Caco-2 (cell line): Measurements from ENCODE around the gene C1orf141. TPM values are rescaled to one million over a fixed set of nuclear protein-coding genes. Genes with fewer than 3 reads are reported as not detected.

ENCODE experiments used
- Bru-seq: library from RNA; stranded (reverse); fragments of 400-500 nt; gene quantifications from one replicate; lab custom pipeline; 2021; lab: Mats Ljungman, UMichigan
- BruChase-seq, 2 experiments: library from RNA; stranded (reverse); fragments of 400-500 nt; gene quantifications; one replicate each; lab custom pipeline; 2021; lab: Mats Ljungman, UMichigan
- BruUV-seq: library from RNA; stranded (reverse); fragments of 400-500 nt; replicated peaks from 2 replicates; lab custom pipeline; 2021; lab: Mats Ljungman, UMichigan
- CTCF ChIA-PET: fragments of 300-600 bp; sonication (Branson Sonifier 250); formaldehyde crosslinking; loops from one replicate; lab custom pipeline; 2022; ENCODE audit warnings: antibody characterized with exemption; lab: Charles Lee
- POLR2A ChIA-PET: fragments of 300-600 bp; sonication (Branson Sonifier 250); formaldehyde crosslinking; loops from one replicate; lab custom pipeline; 2022; ENCODE audit warnings: antibody characterized with exemption; lab: Charles Lee
- DNase-seq, 2 experiments: peaks; one replicate each; pipeline versions ENCODE4 v3.0.0 to v3.0.0-alpha.2; 2020 to 2022
- H3K27me3 ChIP-seq: replicated peaks from 2 replicates; pipeline ENCODE4 v1.6.0; 2011; ENCODE audit warnings: low read length; ENCODE audit not compliant: control insufficient read depth, insufficient read depth
- H3K36me3 ChIP-seq: 2 replicates; pipeline ENCODE4 v1.5.1; 2011; ENCODE audit warnings: low read length; ENCODE audit not compliant: control insufficient read depth, insufficient read depth
- H3K4me1 ChIP-seq: fragments of 250-450 bp; sonication (Bioruptor Pico); 2 replicates; pipeline ENCODE4 v1.5.1; 2020; ENCODE audit warnings: mild to moderate bottlenecking
- H3K4me3 ChIP-seq: 2 replicates; pipeline ENCODE4 v1.5.1; 2011; ENCODE audit warnings: low read depth, mild to moderate bottlenecking, control low read depth, low read length
- H3K9me3 ChIP-seq: fragments of 250-450 bp; sonication (Bioruptor Pico); 2 replicates; pipeline ENCODE4 v1.5.1; 2020; ENCODE audit warnings: mild to moderate bottlenecking, moderate library complexity
- H3K27ac Mint-ChIP-seq: one replicate; pipeline ENCODE4 v1.8.0; 2022; ENCODE audit warnings: mixed read lengths; ENCODE audit not compliant: unreplicated experiment
- H3K27me3 Mint-ChIP-seq: one replicate; pipeline ENCODE4 v1.8.0; 2022; ENCODE audit warnings: mixed read lengths; ENCODE audit not compliant: insufficient read depth, unreplicated experiment
- H3K36me3 Mint-ChIP-seq: one replicate; pipeline ENCODE4 v1.8.0; 2022; ENCODE audit warnings: mild to moderate bottlenecking, mixed read lengths; ENCODE audit not compliant: insufficient read depth, unreplicated experiment
- H3K4me1 Mint-ChIP-seq: one replicate; pipeline ENCODE4 v1.8.0; 2022; ENCODE audit warnings: low read depth, mixed read lengths; ENCODE audit not compliant: unreplicated experiment
- H3K4me3 Mint-ChIP-seq: one replicate; pipeline ENCODE4 v1.8.0; 2022; ENCODE audit warnings: mild to moderate bottlenecking, moderate library complexity, mixed read lengths; ENCODE audit not compliant: unreplicated experiment
- H3K9me3 Mint-ChIP-seq: one replicate; pipeline ENCODE4 v1.8.0; 2022; ENCODE audit warnings: mixed read lengths; ENCODE audit not compliant: unreplicated experiment
- intact Hi-C: fragments of 100-400 bp; cut with micrococcal nuclease; formaldehyde crosslinking; loops from one replicate; pipeline ENCODE4 v1.10.0; 2022; ENCODE audit not compliant: unreplicated experiment
- long read RNA-seq: library from polyadenylated mRNA; stranded (forward); transcript quantifications from one replicate; pipeline ENCODE4 v2.0.0, GENCODE V29; 2022
- total RNA-seq: library from RNA; stranded (reverse); gene quantifications from 2 replicates; pipeline ENCODE4 v1.2.3, GENCODE V29; 2022
- TF ChIP-seq, protein P1 (sequence below), 2 experiments: fragments of 200-600 bp in 1 of 2; IDR thresholded peaks; 1 replicate in 1 of 2; 2 replicates in 1 of 2; pipeline versions ENCODE4 v1.5.1 to v1.8.0; 2011 to 2022; ENCODE audit warnings: antibody characterized with exemption in 1 of 2, control low read depth in 1 of 2, inconsistent platforms in 1 of 2, low read depth in 1 of 2, low read length in 1 of 2, mild to moderate bottlenecking in 1 of 2, moderate library complexity in 1 of 2; ENCODE audit not compliant: insufficient read depth in 1 of 2, severe bottlenecking in 1 of 2, unreplicated experiment in 1 of 2

Gene C1orf141
- not detected in 2 replicates for total RNA-seq
- Bru-seq, nascent RNA: percentile 0 among the genes with signal in this experiment
- BruChase-seq, experiment 1, labeled RNA remaining after a 2-hour chase: percentile 1 among the genes with signal in this experiment
- BruChase-seq, experiment 2, labeled RNA remaining after a 6-hour chase: percentile 3 among the genes with signal in this experiment
- long read RNA-seq: 0 reads

- intact Hi-C loops: no loop called here
- DNase-seq: no peak
- peaks cover 41% of the 10 kb centered on the region for H3K4me1 ChIP-seq
- H3K36me3 ChIP-seq: no peaks in the 10 kb centered on the region
- Mint-ChIP-seq H3K36me3 (no peaks in the 10 kb centered on the region), H3K4me1 (peaks cover 12% of the 10 kb centered on the region), H3K27ac (no peak within 1 kb of the TSS), H3K27me3 (no peaks in the 10 kb centered on the region), H3K9me3 (peaks cover 10% of the 10 kb centered on the region), H3K4me3 (no peak within 1 kb of the TSS)
- no TSS peak for BruUV-seq
- POLR2A ChIA-PET: no interaction called here
- H3K27me3 ChIP-seq: no peaks in the 10 kb centered on the region
- TF ChIP-seq, protein P1, sequence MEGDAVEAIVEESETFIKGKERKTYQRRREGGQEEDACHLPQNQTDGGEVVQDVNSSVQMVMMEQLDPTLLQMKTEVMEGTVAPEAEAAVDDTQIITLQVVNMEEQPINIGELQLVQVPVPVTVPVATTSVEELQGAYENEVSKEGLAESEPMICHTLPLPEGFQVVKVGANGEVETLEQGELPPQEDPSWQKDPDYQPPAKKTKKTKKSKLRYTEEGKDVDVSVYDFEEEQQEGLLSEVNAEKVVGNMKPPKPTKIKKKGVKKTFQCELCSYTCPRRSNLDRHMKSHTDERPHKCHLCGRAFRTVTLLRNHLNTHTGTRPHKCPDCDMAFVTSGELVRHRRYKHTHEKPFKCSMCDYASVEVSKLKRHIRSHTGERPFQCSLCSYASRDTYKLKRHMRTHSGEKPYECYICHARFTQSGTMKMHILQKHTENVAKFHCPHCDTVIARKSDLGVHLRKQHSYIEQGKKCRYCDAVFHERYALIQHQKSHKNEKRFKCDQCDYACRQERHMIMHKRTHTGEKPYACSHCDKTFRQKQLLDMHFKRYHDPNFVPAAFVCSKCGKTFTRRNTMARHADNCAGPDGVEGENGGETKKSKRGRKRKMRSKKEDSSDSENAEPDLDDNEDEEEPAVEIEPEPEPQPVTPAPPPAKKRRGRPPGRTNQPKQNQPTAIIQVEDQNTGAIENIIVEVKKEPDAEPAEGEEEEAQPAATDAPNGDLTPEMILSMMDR (IDR thresholded peaks at IDR 0.05; ENCODE audit: insufficient read depth in 1 of 2, low read depth in 1 of 2, low read length in 1 of 2, severe bottlenecking in 1 of 2, unreplicated experiment in 1 of 2): no peak
- CTCF ChIA-PET: no interaction called here
- 0 out of 2 replicates have a peak, but pooled peaks cover 2% of the 10 kb centered on the region for H3K9me3 ChIP-seq
- H3K4me3 ChIP-seq: no peak within 1 kb of the TSS
Observed at GRCh38 chr1:67134695-67135094, at the start of gene C1orf141. Gene C1orf141 (minus strand): TSS chr1:67134970. CDS start chr1:67127240, 7,730 bp downstream.

DNA sequence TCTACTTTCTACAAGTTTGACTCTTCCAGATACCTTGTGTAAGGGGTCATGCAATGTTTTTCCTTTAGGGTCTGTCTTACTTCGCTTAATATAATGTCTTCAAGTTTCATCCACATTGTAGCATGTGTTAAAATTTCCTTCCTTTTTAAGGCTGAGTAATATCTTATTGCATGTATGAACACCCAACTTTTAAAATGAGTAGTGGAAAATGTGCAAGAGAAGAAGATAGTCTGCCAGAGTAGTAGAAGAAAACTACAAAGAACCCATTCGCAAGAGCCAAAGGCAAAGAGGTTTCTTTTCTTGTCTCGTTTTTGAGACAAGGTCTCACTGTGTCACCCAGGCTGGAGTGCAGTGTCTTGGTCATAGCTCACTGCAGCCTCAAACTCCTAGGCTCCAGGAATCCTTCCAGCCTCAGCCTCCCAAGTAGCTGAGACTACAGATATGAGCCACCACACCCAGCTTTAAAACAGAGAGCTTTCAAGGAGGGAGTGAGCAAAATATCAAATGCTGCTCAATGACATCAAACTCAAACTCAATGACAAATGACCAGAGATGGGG is 40.8 kb upstream of the C1orf141 start:
- no peak overlapping the region for H3K4me3 ChIP-seq
- no peaks in the 10 kb centered on the region for H3K36me3 ChIP-seq
- H3K27me3 Mint-ChIP-seq: peaks cover 8% of the 10 kb centered on the region
- H3K4me1 ChIP-seq: no peaks in the 10 kb centered on the region
- H3K27ac Mint-ChIP-seq: no peak overlapping the region
- no peak overlapping the region for H3K4me3 Mint-ChIP-seq
- H3K9me3 ChIP-seq: no peaks in the 10 kb centered on the region
- no peaks in the 10 kb centered on the region for H3K4me1 Mint-ChIP-seq
- TF ChIP-seq, protein P1 (IDR thresholded peaks at IDR 0.05; ENCODE audit: insufficient read depth in 1 of 2, low read depth in 1 of 2, low read length in 1 of 2, severe bottlenecking in 1 of 2, unreplicated experiment in 1 of 2): no peak
- ChIA-PET POLR2A (no interaction called here), CTCF (no interaction called here)
- BruUV-seq: no TSS peak
- H3K9me3 Mint-ChIP-seq: no peaks in the 10 kb centered on the region
- no peak for DNase-seq
- no peaks in the 10 kb centered on the region for H3K27me3 ChIP-seq
- no peaks in the 10 kb centered on the region for H3K36me3 Mint-ChIP-seq
- intact Hi-C loops: no loop called here

- ChIA-PET CTCF (no interaction called here), POLR2A (no interaction called here)
- H3K4me3 Mint-ChIP-seq: no peak overlapping the region
- H3K27ac Mint-ChIP-seq: no peak overlapping the region
- H3K4me1 ChIP-seq: no peaks in the 10 kb centered on the region
- H3K9me3 Mint-ChIP-seq: no peaks in the 10 kb centered on the region
- H3K27me3 Mint-ChIP-seq: peaks cover 6% of the 10 kb centered on the region
- intact Hi-C loops: no loop called here
- no TSS peak for BruUV-seq
- DNase-seq: no peak
- no peaks in the 10 kb centered on the region for H3K4me1 Mint-ChIP-seq
- TF ChIP-seq, protein P1 (IDR thresholded peaks at IDR 0.05; ENCODE audit: insufficient read depth in 1 of 2, low read depth in 1 of 2, low read length in 1 of 2, severe bottlenecking in 1 of 2, unreplicated experiment in 1 of 2): no peak
- no peaks in the 10 kb centered on the region for H3K36me3 Mint-ChIP-seq
- no peak overlapping the region for H3K4me3 ChIP-seq
- no peaks in the 10 kb centered on the region for H3K9me3 ChIP-seq
- H3K27me3 ChIP-seq: no peaks in the 10 kb centered on the region
- no peaks in the 10 kb centered on the region for H3K36me3 ChIP-seq
Observed at GRCh38 chr1:67174716-67175284, 40.0 kb upstream of the C1orf141 start.
